Thymus (tissue), 11 donors: ENCODE results near the gene ZNF552. TPM values are rescaled to one million over a fixed set of nuclear protein-coding genes. Genes with fewer than 3 reads are reported as not detected.
"Not testable (repeated sequence)": the region's sequence is repeated elsewhere in the genome, so short reads cannot be mapped to it uniquely, and the experiment has no call there.

Experiments used
- DNase-seq, 9 donors: peaks; one replicate each; pipeline ENCODE4 v3.0.0-alpha.2; 2013; ENCODE audit warnings: low spot score in 9 of 9, low read depth in 6 of 9, missing footprints in 1 of 9
- H3K27ac ChIP-seq, 2 donors: one replicate each; pipeline ENCODE4 v1.5.1; 2013; ENCODE audit warnings: control low read depth in 1 of 2, low read depth in 1 of 2, low read length in 1 of 2, mild to moderate bottlenecking in 1 of 2, moderate library complexity in 1 of 2
- H3K27me3 ChIP-seq, 2 donors: one replicate each; pipeline ENCODE4 v1.5.1; 2013; ENCODE audit warnings: low read length in 1 of 2; ENCODE audit not compliant: control insufficient read depth in 2 of 2, insufficient read depth in 1 of 2
- H3K36me3 ChIP-seq, 2 donors: one replicate each; pipeline ENCODE4 v1.5.1; 2013; ENCODE audit warnings: low read length in 1 of 2, mild to moderate bottlenecking in 1 of 2, moderate library complexity in 1 of 2; ENCODE audit not compliant: control insufficient read depth in 2 of 2, insufficient read depth in 2 of 2
- H3K4me1 ChIP-seq, 2 donors: one replicate each; pipeline ENCODE4 v1.5.1; 2013; ENCODE audit warnings: low read length in 2 of 2; ENCODE audit not compliant: control insufficient read depth in 2 of 2, insufficient read depth in 2 of 2
- H3K4me3 ChIP-seq, 2 donors: one replicate each; pipeline ENCODE4 v1.5.1; 2013; ENCODE audit warnings: low read length in 2 of 2, control low read depth in 1 of 2, mild to moderate bottlenecking in 1 of 2
- H3K9me3 ChIP-seq, 2 donors: one replicate each; pipeline ENCODE4 v1.5.1; 2013; ENCODE audit warnings: low read length in 1 of 2, mild to moderate bottlenecking in 1 of 2; ENCODE audit not compliant: control insufficient read depth in 2 of 2, insufficient read depth in 1 of 2
- WGBS: extraction: QIAGEN DNeasy Blood & Tissue Kit; methylation state at CpG from one replicate; pipeline ENCODE4 v1.1.7; 2013; 5-methylcytosine and 5-hydroxymethylcytosine counted together
- polyA plus RNA-seq: library from polyadenylated mRNA; stranded (reverse); fragments of 200-250 nt; gene quantifications from one replicate; pipeline ENCODE4 v1.2.3, GENCODE V29; 2013
- total RNA-seq: library from RNA; stranded (reverse); fragments of 120-200 nt; gene quantifications from one replicate; pipeline ENCODE4 v1.2.4, GENCODE V29; 2013
- donor health status: healthy.

ZNF552 gene
- total and polyA plus RNA-seq, 2 donors = 7.3 to 7.8 TPM

GRCh38 chr19:57796580-57796979 lies 18.1 kb downstream of the ZNF552 start:
- H3K27ac ChIP-seq, H3K9me3 ChIP-seq, DNase-seq, H3K4me3 ChIP-seq, H3K4me1 ChIP-seq, H3K27me3 ChIP-seq: not testable (repeated sequence)
- 100% methylated on average over 1 of the region's 1 CpG for WGBS
- peaks cover 17 to 19% of the 10 kb centered on the region in 2 donors for H3K36me3 ChIP-seq

- DNase-seq = no peak
- H3K9me3 ChIP-seq = peaks cover 7 to 41% of the 10 kb centered on the region in 2 donors
- 98% methylated on average over 4 of the region's 4 CpGs for WGBS
- H3K36me3 ChIP-seq = peaks cover 24 to 29% of the 10 kb centered on the region in 2 donors
- H3K4me3 ChIP-seq = no peak overlapping the region
- H3K27me3 ChIP-seq = no peaks in the 10 kb centered on the region
- no peaks in the 10 kb centered on the region for H3K4me1 ChIP-seq
- no peak overlapping the region for H3K27ac ChIP-seq
Observed at GRCh38 chr19:57789288-57789687, 25.4 kb downstream of the ZNF552 start.

GRCh38 chr19:57788114-57788692 lies 26.5 kb downstream of the ZNF552 start:
- DNase-seq = no peak
- peaks cover 24 to 29% of the 10 kb centered on the region in 2 donors for H3K36me3 ChIP-seq
- H3K9me3 ChIP-seq = peaks cover 7 to 41% of the 10 kb centered on the region in 2 donors

GRCh38 chr19:57786906-57787305 lies 27.8 kb downstream of the ZNF552 start:
- Histone ChIP-seq H3K36me3 (peaks cover 23 to 24% of the 10 kb centered on the region in 2 donors), H3K4me1 (no peaks in the 10 kb centered on the region), H3K27me3 (no peaks in the 10 kb centered on the region), H3K9me3 (peaks cover 7 to 46% of the 10 kb centered on the region in 2 donors), H3K4me3 (no peak overlapping the region), H3K27ac (no peak overlapping the region)
- no peak for DNase-seq
- WGBS = 97% methylated on average over 5 of the region's 5 CpGs

More at GRCh38 chr19:57788114-57788692, 26.5 kb downstream of the ZNF552 start:
- no peak overlapping the region for H3K27ac ChIP-seq
- H3K4me1 ChIP-seq = no peaks in the 10 kb centered on the region
- H3K4me3 ChIP-seq = no peak overlapping the region
- H3K27me3 ChIP-seq = no peaks in the 10 kb centered on the region

- DNase-seq = no peak
- H3K36me3 ChIP-seq = peaks cover 21% of the 10 kb centered on the region in 2 donors
- peaks cover 7 to 46% of the 10 kb centered on the region in 2 donors for H3K9me3 ChIP-seq
Observed at GRCh38 chr19:57786286-57786685, 28.4 kb downstream of the ZNF552 start.

DNA sequence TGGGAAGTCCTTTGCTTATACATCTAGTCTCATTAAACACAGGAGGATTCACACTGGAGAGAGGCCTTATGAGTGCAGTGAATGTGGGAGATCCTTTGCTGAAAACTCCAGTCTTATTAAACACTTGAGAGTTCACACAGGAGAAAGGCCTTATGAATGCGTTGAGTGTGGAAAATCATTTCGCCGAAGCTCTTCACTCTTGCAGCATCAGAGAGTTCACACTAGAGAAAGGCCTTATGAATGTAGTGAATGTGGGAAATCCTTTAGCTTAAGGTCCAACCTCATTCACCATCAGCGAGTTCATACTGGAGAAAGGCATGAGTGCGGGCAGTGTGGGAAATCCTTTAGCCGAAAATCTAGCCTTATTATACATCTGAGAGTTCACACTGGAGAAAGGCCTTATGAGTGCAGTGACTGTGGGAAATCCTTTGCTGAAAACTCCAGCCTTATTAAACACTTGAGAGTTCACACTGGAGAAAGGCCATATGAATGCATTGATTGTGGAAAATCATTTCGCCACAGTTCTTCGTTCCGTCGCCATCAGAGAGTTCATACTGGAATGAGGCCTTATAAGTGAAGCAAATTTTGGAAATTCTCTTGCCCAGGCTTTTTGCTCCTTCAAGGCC lies 35.4 kb downstream of the ZNF552 start:
- 98% methylated on average over 10 of the region's 10 CpGs for WGBS
- Histone ChIP-seq H3K27ac (no peak overlapping the region), H3K4me3 (no peak overlapping the region), H3K4me1 (no peaks in the 10 kb centered on the region), H3K27me3 (no peaks in the 10 kb centered on the region), H3K36me3 (peaks cover 63 to 65% of the 10 kb centered on the region in 2 donors), H3K9me3 (peaks cover 28 to 41% of the 10 kb centered on the region in 2 donors)
- no peak for DNase-seq

More at GRCh38 chr19:57786286-57786685, 28.4 kb downstream of the ZNF552 start:
- H3K4me1 ChIP-seq = no peaks in the 10 kb centered on the region
- WGBS = 97% methylated on average over 38 of the region's 38 CpGs
- no peaks in the 10 kb centered on the region for H3K27me3 ChIP-seq
- no peak overlapping the region for H3K27ac ChIP-seq
- H3K4me3 ChIP-seq = no peak overlapping the region

GRCh38 chr19:57778336-57778735 lies 36.4 kb downstream of the ZNF552 start:
- peaks cover 68 to 70% of the 10 kb centered on the region in 2 donors for H3K36me3 ChIP-seq
- WGBS = 99% methylated on average over 4 of the region's 4 CpGs
- H3K4me3 ChIP-seq = no peak overlapping the region
- no peak for DNase-seq
- H3K27me3 ChIP-seq = no peaks in the 10 kb centered on the region
- peaks cover 29 to 47% of the 10 kb centered on the region in 2 donors for H3K9me3 ChIP-seq
- H3K4me1 ChIP-seq = no peaks in the 10 kb centered on the region
- no peak overlapping the region for H3K27ac ChIP-seq

- WGBS = 85% methylated on average over 6 of the region's 6 CpGs
- H3K27me3 ChIP-seq = no peaks in the 10 kb centered on the region
- H3K4me3 ChIP-seq = no peak overlapping the region
- peaks cover 82 to 83% of the 10 kb centered on the region in 2 donors for H3K36me3 ChIP-seq
- H3K27ac ChIP-seq = no peak overlapping the region
- no peaks in the 10 kb centered on the region for H3K4me1 ChIP-seq
- DNase-seq = no peak
- peaks cover 30 to 51% of the 10 kb centered on the region in 2 donors for H3K9me3 ChIP-seq
Observed at GRCh38 chr19:57776764-57777296, 37.9 kb downstream of the ZNF552 start.

- Histone ChIP-seq H3K9me3 (peaks cover 14 to 55% of the 10 kb centered on the region in 2 donors), H3K27me3 (no peaks in the 10 kb centered on the region), H3K36me3 (peaks cover 61 to 67% of the 10 kb centered on the region in 2 donors), H3K27ac (no peak overlapping the region), H3K4me3 (no peak overlapping the region), H3K4me1 (peaks cover 9 to 12% of the 10 kb centered on the region in 2 donors)
- whole genome bisulfite sequencing = 98% methylated on average over 3 of the region's 3 CpGs
- no peak for DNase-seq
Observed at GRCh38 chr19:57773488-57773887, 41.2 kb downstream of the ZNF552 start.
